ENCODE results near the gene VSIG10L2.
"Not testable (repeated sequence)": the region's sequence is repeated elsewhere in the genome, so short reads cannot be mapped to it uniquely, and the experiment has no call there.

The VSIG10L2 gene

GRCh38 chr11:125980436-125980835 is 34.6 kb downstream of the VSIG10L2 start:
- H3K4me3 ChIP-seq (ENCODE audit: low read depth, low read length), result no peak overlapping the region
- H3K9me3 ChIP-seq (ENCODE audit: control insufficient read depth, insufficient read depth, low read length), result no peaks in the 10 kb centered on the region
- H3K9ac ChIP-seq (ENCODE audit: low read depth, low read length), result no peak overlapping the region
- peaks cover 8% of the 10 kb centered on the region for H3K4me1 ChIP-seq (ENCODE audit: control insufficient read depth, insufficient read depth, low read length)
- no peaks in the 10 kb centered on the region for H3K27me3 ChIP-seq (ENCODE audit: control insufficient read depth, insufficient read depth, low read length)
- no peaks in the 10 kb centered on the region for H3K36me3 ChIP-seq (ENCODE audit: control insufficient read depth, insufficient read depth, low read length)

GRCh38 chr11:125982348-125982730 is 36.5 kb downstream of the VSIG10L2 start:
- peaks cover 8% of the 10 kb centered on the region for H3K4me1 ChIP-seq (ENCODE audit: control insufficient read depth, insufficient read depth, low read length)
- H3K36me3 ChIP-seq (ENCODE audit: control insufficient read depth, insufficient read depth, low read length), result no peaks in the 10 kb centered on the region

DNA sequence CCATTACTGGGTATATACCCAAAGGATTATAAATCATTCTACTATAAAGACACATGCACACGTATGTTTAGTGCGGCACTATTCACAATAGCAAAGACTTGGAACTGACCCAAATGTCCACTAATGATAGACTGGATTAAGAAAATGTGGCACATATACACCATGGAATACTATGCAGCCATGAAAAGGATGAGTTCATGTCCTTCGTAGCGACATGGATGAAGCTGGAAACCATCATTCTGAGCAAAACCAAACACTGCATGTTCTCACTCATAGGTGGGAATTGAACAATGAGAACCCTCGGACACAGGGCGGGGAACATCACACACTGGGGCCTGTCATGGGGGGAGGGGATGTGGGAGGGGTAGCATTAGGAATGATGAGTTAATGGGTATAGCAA is 40.1 kb downstream of the VSIG10L2 start:
- not testable (repeated sequence) for H3K9me3 ChIP-seq (ENCODE audit: control insufficient read depth, insufficient read depth, low read length)

More at GRCh38 chr11:125982348-125982730, 36.5 kb downstream of the VSIG10L2 start:
- Histone ChIP-seq H3K27me3 (ENCODE audit: control insufficient read depth, insufficient read depth, low read length) (no peaks in the 10 kb centered on the region), H3K4me3 (ENCODE audit: low read depth, low read length) (no peak overlapping the region), H3K9ac (ENCODE audit: low read depth, low read length) (no peak overlapping the region), H3K9me3 (ENCODE audit: control insufficient read depth, insufficient read depth, low read length) (no peaks in the 10 kb centered on the region)

GRCh38 chr11:125987066-125987641 is 41.3 kb downstream of the VSIG10L2 start:
- Histone ChIP-seq H3K4me1 (ENCODE audit: control insufficient read depth, insufficient read depth, low read length) (no peaks in the 10 kb centered on the region), H3K9ac (ENCODE audit: low read depth, low read length) (no peak overlapping the region), H3K4me3 (ENCODE audit: low read depth, low read length) (no peak overlapping the region), H3K27me3 (ENCODE audit: control insufficient read depth, insufficient read depth, low read length) (no peaks in the 10 kb centered on the region), H3K36me3 (ENCODE audit: control insufficient read depth, insufficient read depth, low read length) (no peaks in the 10 kb centered on the region), H3K9me3 (ENCODE audit: control insufficient read depth, insufficient read depth, low read length) (no peaks in the 10 kb centered on the region)

More for the DNA sequence above, 40.1 kb downstream of the VSIG10L2 start:
- H3K9ac ChIP-seq (ENCODE audit: low read depth, low read length); H3K4me3 ChIP-seq (ENCODE audit: low read depth, low read length); H3K36me3 ChIP-seq (ENCODE audit: control insufficient read depth, insufficient read depth, low read length); H3K27me3 ChIP-seq (ENCODE audit: control insufficient read depth, insufficient read depth, low read length); H3K4me1 ChIP-seq (ENCODE audit: control insufficient read depth, insufficient read depth, low read length): not testable (repeated sequence)

DNA sequence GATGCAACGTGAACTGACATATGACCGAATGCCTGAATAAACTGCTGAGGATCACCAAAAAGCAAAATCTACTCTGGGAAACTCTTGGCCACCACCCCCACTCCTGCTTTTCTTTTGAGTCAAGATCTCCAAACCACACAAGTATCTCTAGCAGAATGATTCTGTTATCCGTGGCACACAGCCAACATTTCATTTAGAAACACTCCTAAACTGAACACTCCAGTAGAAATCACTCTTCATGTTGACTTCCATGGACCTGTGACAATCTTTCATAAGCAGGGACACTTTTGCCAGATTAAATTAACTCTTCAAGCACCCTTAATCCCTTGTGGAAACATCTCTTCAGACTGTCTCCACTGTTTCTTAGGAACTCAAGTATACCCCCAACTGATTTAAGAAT is 44.4 kb downstream of the VSIG10L2 start:
- Histone ChIP-seq H3K9ac (ENCODE audit: low read depth, low read length) (no peak overlapping the region), H3K4me1 (ENCODE audit: control insufficient read depth, insufficient read depth, low read length) (no peaks in the 10 kb centered on the region), H3K36me3 (ENCODE audit: control insufficient read depth, insufficient read depth, low read length) (no peaks in the 10 kb centered on the region), H3K9me3 (ENCODE audit: control insufficient read depth, insufficient read depth, low read length) (no peaks in the 10 kb centered on the region), H3K27me3 (ENCODE audit: control insufficient read depth, insufficient read depth, low read length) (no peaks in the 10 kb centered on the region), H3K4me3 (ENCODE audit: low read depth, low read length) (no peak overlapping the region)

- Histone ChIP-seq H3K9me3 (ENCODE audit: control insufficient read depth, insufficient read depth, low read length) (no peaks in the 10 kb centered on the region), H3K36me3 (ENCODE audit: control insufficient read depth, insufficient read depth, low read length) (no peaks in the 10 kb centered on the region), H3K4me1 (ENCODE audit: control insufficient read depth, insufficient read depth, low read length) (no peaks in the 10 kb centered on the region), H3K4me3 (ENCODE audit: low read depth, low read length) (no peak overlapping the region), H3K27me3 (ENCODE audit: control insufficient read depth, insufficient read depth, low read length) (no peaks in the 10 kb centered on the region), H3K9ac (ENCODE audit: low read depth, low read length) (no peak overlapping the region)
Observed at GRCh38 chr11:125992893-125993292, 47.0 kb downstream of the VSIG10L2 start.

DNA sequence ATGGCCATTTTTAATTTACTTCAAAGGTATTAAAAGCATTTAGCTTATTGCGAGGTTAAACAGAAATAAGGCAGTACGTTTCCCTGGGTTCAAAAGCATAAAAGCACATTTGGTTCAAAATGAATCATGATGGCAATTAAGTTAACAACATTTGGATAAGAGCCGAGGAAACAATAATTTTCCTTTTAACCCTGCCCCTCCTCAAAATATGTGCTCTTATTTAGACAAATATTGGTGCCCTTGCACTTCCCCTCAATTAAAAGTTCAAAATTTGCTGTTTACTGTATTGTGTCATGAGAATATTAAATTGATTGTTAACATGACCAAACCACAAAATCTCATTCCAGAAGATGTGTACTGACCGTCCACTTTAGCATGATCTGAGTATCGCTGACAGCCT is 48.7 kb downstream of the VSIG10L2 start:
- peaks cover 4% of the 10 kb centered on the region for H3K36me3 ChIP-seq (ENCODE audit: control insufficient read depth, insufficient read depth, low read length)
- no peaks in the 10 kb centered on the region for H3K4me1 ChIP-seq (ENCODE audit: control insufficient read depth, insufficient read depth, low read length)
- no peak overlapping the region for H3K9ac ChIP-seq (ENCODE audit: low read depth, low read length)
- H3K4me3 ChIP-seq (ENCODE audit: low read depth, low read length), result no peak overlapping the region
- H3K9me3 ChIP-seq (ENCODE audit: control insufficient read depth, insufficient read depth, low read length), result no peaks in the 10 kb centered on the region
- no peaks in the 10 kb centered on the region for H3K27me3 ChIP-seq (ENCODE audit: control insufficient read depth, insufficient read depth, low read length)

GRCh38 chr11:125995313-125995712 is 49.5 kb downstream of the VSIG10L2 start:
- Histone ChIP-seq H3K4me3 (ENCODE audit: low read depth, low read length) (no peak overlapping the region), H3K9me3 (ENCODE audit: control insufficient read depth, insufficient read depth, low read length) (no peaks in the 10 kb centered on the region), H3K36me3 (ENCODE audit: control insufficient read depth, insufficient read depth, low read length) (peaks cover 4% of the 10 kb centered on the region), H3K9ac (ENCODE audit: low read depth, low read length) (no peak overlapping the region), H3K4me1 (ENCODE audit: control insufficient read depth, insufficient read depth, low read length) (no peaks in the 10 kb centered on the region), H3K27me3 (ENCODE audit: control insufficient read depth, insufficient read depth, low read length) (no peaks in the 10 kb centered on the region)

GRCh38 chr11:125998267-125998666 is 52.4 kb downstream of the VSIG10L2 start:
- peaks cover 6% of the 10 kb centered on the region for H3K36me3 ChIP-seq (ENCODE audit: control insufficient read depth, insufficient read depth, low read length)
- no peak overlapping the region for H3K4me3 ChIP-seq (ENCODE audit: low read depth, low read length)
- no peak overlapping the region for H3K9ac ChIP-seq (ENCODE audit: low read depth, low read length)
- no peaks in the 10 kb centered on the region for H3K9me3 ChIP-seq (ENCODE audit: control insufficient read depth, insufficient read depth, low read length)
- no peaks in the 10 kb centered on the region for H3K27me3 ChIP-seq (ENCODE audit: control insufficient read depth, insufficient read depth, low read length)
- H3K4me1 ChIP-seq (ENCODE audit: control insufficient read depth, insufficient read depth, low read length), result no peaks in the 10 kb centered on the region

DNA sequence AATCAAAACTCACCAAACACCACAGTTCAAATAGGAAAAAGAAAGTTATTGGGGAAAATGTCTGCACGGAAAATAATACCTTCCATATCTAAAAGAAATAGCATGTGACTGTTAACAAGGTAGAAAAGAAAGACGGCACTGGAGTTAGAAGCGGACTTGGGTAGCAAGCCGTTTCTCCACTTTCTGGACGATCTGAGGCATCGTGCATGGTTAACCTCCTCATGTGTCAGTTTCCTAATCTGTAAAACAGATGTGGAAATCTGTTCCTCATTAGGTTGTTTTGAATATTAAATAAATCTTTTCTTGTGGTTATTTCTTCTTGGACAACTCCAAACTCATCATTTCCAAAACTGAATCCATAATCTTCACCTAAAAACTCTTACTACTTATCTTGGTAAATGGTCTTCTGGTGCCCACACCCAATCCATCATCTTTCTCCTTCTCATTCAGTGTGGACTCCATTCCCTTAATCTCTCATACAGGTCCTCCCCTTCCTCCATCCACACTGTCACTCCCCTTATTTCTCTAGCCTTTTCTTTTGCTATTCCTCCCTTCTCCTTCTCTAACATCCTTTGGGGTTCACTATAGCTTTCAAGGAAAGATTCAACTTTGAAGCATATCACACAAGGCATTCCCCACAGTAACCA is 53.5 kb downstream of the VSIG10L2 start:
- Histone ChIP-seq H3K36me3 (ENCODE audit: control insufficient read depth, insufficient read depth, low read length) (peaks cover 6% of the 10 kb centered on the region), H3K4me3 (ENCODE audit: low read depth, low read length) (no peak overlapping the region), H3K9me3 (ENCODE audit: control insufficient read depth, insufficient read depth, low read length) (no peaks in the 10 kb centered on the region), H3K4me1 (ENCODE audit: control insufficient read depth, insufficient read depth, low read length) (no peaks in the 10 kb centered on the region), H3K9ac (ENCODE audit: low read depth, low read length) (no peak overlapping the region), H3K27me3 (ENCODE audit: control insufficient read depth, insufficient read depth, low read length) (no peaks in the 10 kb centered on the region)

DNA sequence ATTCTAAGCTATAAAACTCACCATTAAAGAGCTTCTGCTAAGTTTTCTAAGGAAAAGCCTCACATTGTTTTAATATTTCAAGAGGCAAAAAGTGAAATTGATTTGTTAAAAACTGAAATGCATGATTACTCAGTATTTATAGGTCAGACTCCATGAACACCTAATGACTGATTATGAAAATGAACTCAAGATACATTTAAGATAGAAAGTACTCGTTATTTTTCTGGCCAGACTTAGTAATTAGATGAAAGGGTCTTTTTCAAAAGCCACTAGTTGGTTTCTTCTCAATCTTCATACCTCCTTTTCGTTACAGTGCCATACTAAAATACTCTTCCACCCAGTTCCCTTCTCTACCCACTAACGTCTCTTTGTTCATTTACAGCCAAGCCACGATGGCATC is 56.3 kb downstream of the VSIG10L2 start:
- peaks cover 6% of the 10 kb centered on the region for H3K36me3 ChIP-seq (ENCODE audit: control insufficient read depth, insufficient read depth, low read length)
- H3K4me1 ChIP-seq (ENCODE audit: control insufficient read depth, insufficient read depth, low read length), result no peaks in the 10 kb centered on the region
- no peaks in the 10 kb centered on the region for H3K27me3 ChIP-seq (ENCODE audit: control insufficient read depth, insufficient read depth, low read length)
- H3K4me3 ChIP-seq (ENCODE audit: low read depth, low read length), result no peak overlapping the region
- no peak overlapping the region for H3K9ac ChIP-seq (ENCODE audit: low read depth, low read length)
- no peaks in the 10 kb centered on the region for H3K9me3 ChIP-seq (ENCODE audit: control insufficient read depth, insufficient read depth, low read length)
